Suprapubic skin (tissue), 3 donors: ENCODE results near the gene SPDYE2B.
"Not testable (repeated sequence)": the region's sequence is repeated elsewhere in the genome, so short reads cannot be mapped to it uniquely, and the experiment has no call there.

Experiments used
- CTCF ChIP-seq, 2 donors: fragments of 200-600 bp in 1 of 2; fragments of 450-650 bp in 1 of 2; sonication (generic) in 1 of 2; IDR thresholded peaks; one replicate each; pipeline ENCODE4 v1.5.1; 2016 to 2019; ENCODE audit warnings: antibody characterized with exemption in 2 of 2, mild to moderate bottlenecking in 1 of 2, moderate library complexity in 1 of 2
- EP300 ChIP-seq: sonication (generic); formaldehyde crosslinking; IDR thresholded peaks from one replicate; pipeline ENCODE4 v1.6.1; 2017; ENCODE audit warnings: antibody characterized with exemption
- POLR2A ChIP-seq, 2 donors: fragments of 450-650 bp; IDR thresholded peaks; one replicate each; pipeline ENCODE4 v1.6.1; 2017; ENCODE audit warnings: antibody characterized with exemption in 2 of 2, mild to moderate bottlenecking in 2 of 2, moderate library complexity in 2 of 2

DNA sequence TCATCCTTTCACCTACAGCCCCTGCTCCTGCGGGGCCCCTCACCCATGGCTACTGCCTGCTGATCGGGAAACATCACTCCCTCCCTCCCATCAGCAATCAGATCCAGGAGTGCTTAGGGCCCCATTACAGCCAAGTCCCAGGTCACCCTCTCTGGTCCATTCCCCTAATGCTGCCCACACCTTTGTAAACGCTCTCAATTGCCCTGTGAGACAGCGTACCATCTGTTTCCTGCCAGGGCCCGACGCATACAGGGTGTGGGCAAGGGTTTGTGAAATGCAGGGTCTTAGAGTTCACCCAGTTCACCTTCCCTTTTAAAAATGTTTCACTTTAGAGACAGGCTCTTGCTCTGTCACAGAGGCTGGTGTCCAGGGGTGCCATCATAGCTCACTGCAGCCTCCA, 15.8 kb upstream of the SPDYE2B start:
- not testable (repeated sequence) for TF ChIP-seq CTCF (IDR thresholded peaks at IDR 0.05); EP300; POLR2A (IDR thresholded peaks at IDR 0.05)
